Left lung (tissue), 10 donors: Measurements from ENCODE around the gene GHR. TPM values are rescaled to one million over a fixed set of nuclear protein-coding genes. Genes with fewer than 3 reads are reported as not detected.

Experiments used
- ATAC-seq: fragments of 200-7000 bp; cut with Tn5 transposase; one replicate; pipeline ENCODE4 v1.9.1; 2020; ENCODE audit warnings: moderate library complexity
- DNase-seq, 4 donors: peaks; one replicate each; pipeline ENCODE4 v3.0.0-alpha.2; 2013 to 2020
- H3K27ac ChIP-seq, 2 donors: fragments of 200-600 bp; sonication (generic) in 1 of 2; one replicate each; pipeline versions ENCODE4 v1.5.0 to v1.8.0; 2020 to 2021
- H3K27me3 ChIP-seq, 2 donors: fragments of 200-600 bp; sonication (generic) in 1 of 2; one replicate each; pipeline versions ENCODE4 v1.5.0 to v1.8.0; 2020 to 2021
- H3K36me3 ChIP-seq, 2 donors: fragments of 200-600 bp; sonication (generic) in 1 of 2; one replicate each; pipeline versions ENCODE4 v1.5.0 to v1.8.0; 2020 to 2021
- H3K4me1 ChIP-seq, 2 donors: fragments of 200-600 bp; one replicate each; pipeline ENCODE4 v1.8.0; 2021
- H3K4me3 ChIP-seq, 2 donors: fragments of 200-600 bp; sonication (generic) in 1 of 2; one replicate each; pipeline versions ENCODE4 v1.5.0 to v1.8.0; 2020 to 2021; ENCODE audit warnings: mild to moderate bottlenecking in 1 of 2
- H3K9me3 ChIP-seq, 2 donors: fragments of 200-600 bp; sonication (generic) in 1 of 2; one replicate each; pipeline versions ENCODE4 v1.5.0 to v1.8.0; 2020 to 2021
- CTCF ChIP-seq, 2 donors: fragments of 200-600 bp; sonication (generic) in 1 of 2; IDR thresholded peaks; one replicate each; pipeline versions ENCODE4 v1.5.0 to v1.8.0; 2021; ENCODE audit warnings: antibody characterized with exemption in 2 of 2
- intact Hi-C, 2 donors: fragments of 100-400 bp; cut with DNase I; formaldehyde crosslinking; loops; one replicate each; pipeline versions ENCODE4 v1.11.2 to v1.14.2; 2022
- polyA plus RNA-seq, 6 donors: library from polyadenylated mRNA; unstranded; fragments of 120-200 nt; gene quantifications; one replicate each; pipeline ENCODE4 v1.2.1, GENCODE V29; 2013; ENCODE audit not compliant: insufficient read length in 6 of 6
- total RNA-seq, 2 donors: library from RNA; stranded (reverse); fragmentation: NEBNext Ultra II Directional; extraction: Animal tissue kit (Norgen Biotek cat#: 25700); gene quantifications; one replicate each; pipeline ENCODE4 v1.2.1, GENCODE V29; 2021
- donor health status: DM: no; HTN: yes; CAD: no.
- donor health status: DM: no; HTN: no; CAD: no.

The GHR gene
- total and polyA plus RNA-seq, 8 donors, result 5.7 to 30.5 (median 26.3) TPM

- no peak for DNase-seq
- no peak overlapping the region for H3K4me3 ChIP-seq
- no peak for TF ChIP-seq CTCF (IDR thresholded peaks at IDR 0.05)
- intact Hi-C loops, result no loop called here
- H3K27ac ChIP-seq, result no peak overlapping the region
- no peaks in the 10 kb centered on the region for H3K4me1 ChIP-seq
- H3K27me3 ChIP-seq, result no peaks in the 10 kb centered on the region
- no peaks in the 10 kb centered on the region for H3K9me3 ChIP-seq
- H3K36me3 ChIP-seq, result no peaks in the 10 kb centered on the region
- ATAC-seq, result no peak
These were observed 243.6 kb downstream of the GHR start for GRCh38 chr5:42666869-42667268.

GRCh38 chr5:42668254-42668653 lies 245.0 kb downstream of the GHR start:
- no peak for DNase-seq
- intact Hi-C loops, result no loop called here
- Histone ChIP-seq H3K27ac (no peak overlapping the region), H3K4me3 (no peak overlapping the region), H3K9me3 (peaks cover 0 to 11% of the 10 kb centered on the region in 2 donors), H3K27me3 (no peaks in the 10 kb centered on the region), H3K36me3 (no peaks in the 10 kb centered on the region), H3K4me1 (no peaks in the 10 kb centered on the region)
- no peak for TF ChIP-seq CTCF (IDR thresholded peaks at IDR 0.05)
- ATAC-seq, result no peak

GRCh38 chr5:42672925-42673324 lies 249.7 kb downstream of the GHR start:
- no peaks in the 10 kb centered on the region for H3K4me1 ChIP-seq
- intact Hi-C loops, result no loop called here
- peaks cover 0 to 14% of the 10 kb centered on the region in 2 donors for H3K9me3 ChIP-seq
- H3K36me3 ChIP-seq, result no peaks in the 10 kb centered on the region
- H3K27me3 ChIP-seq, result no peaks in the 10 kb centered on the region
- no peak for ATAC-seq
- no peak overlapping the region for H3K4me3 ChIP-seq
- no peak overlapping the region for H3K27ac ChIP-seq
- no peak for TF ChIP-seq CTCF (IDR thresholded peaks at IDR 0.05)
- DNase-seq, result no peak

GRCh38 chr5:42675602-42676001 lies 252.4 kb downstream of the GHR start:
- Histone ChIP-seq H3K9me3 (peaks cover 0 to 14% of the 10 kb centered on the region in 2 donors), H3K4me1 (no peaks in the 10 kb centered on the region), H3K27me3 (no peaks in the 10 kb centered on the region), H3K36me3 (no peaks in the 10 kb centered on the region), H3K4me3 (no peak overlapping the region), H3K27ac (no peak overlapping the region)
- DNase-seq (no peak), ATAC-seq (no peak)
- intact Hi-C loops, result no loop called here
- TF ChIP-seq CTCF (IDR thresholded peaks at IDR 0.05), result no peak

- H3K9me3 ChIP-seq, result peaks cover 0 to 14% of the 10 kb centered on the region in 2 donors
- intact Hi-C loops, result no loop called here
- DNase-seq, result no peak
- no peak overlapping the region for H3K27ac ChIP-seq
- no peak for TF ChIP-seq CTCF (IDR thresholded peaks at IDR 0.05)
- no peaks in the 10 kb centered on the region for H3K27me3 ChIP-seq
- H3K36me3 ChIP-seq, result no peaks in the 10 kb centered on the region
- H3K4me1 ChIP-seq, result no peaks in the 10 kb centered on the region
- no peak overlapping the region for H3K4me3 ChIP-seq
- peak; percentile 71 for ATAC-seq
These were observed 253.1 kb downstream of the GHR start for GRCh38 chr5:42676362-42676761.
